IPS-NIHi7 (cell line): ENCODE results near the gene NINL.
"Not testable (repeated sequence)": the region's sequence is repeated elsewhere in the genome, so short reads cannot be mapped to it uniquely, and the experiment has no call there.

ENCODE experiments used
- DNase-seq: peaks from one replicate; pipeline ENCODE4 v3.0.0; 2012; ENCODE audit warnings: mixed read lengths; ENCODE audit errors: extremely low spot score

NINL gene

DNA sequence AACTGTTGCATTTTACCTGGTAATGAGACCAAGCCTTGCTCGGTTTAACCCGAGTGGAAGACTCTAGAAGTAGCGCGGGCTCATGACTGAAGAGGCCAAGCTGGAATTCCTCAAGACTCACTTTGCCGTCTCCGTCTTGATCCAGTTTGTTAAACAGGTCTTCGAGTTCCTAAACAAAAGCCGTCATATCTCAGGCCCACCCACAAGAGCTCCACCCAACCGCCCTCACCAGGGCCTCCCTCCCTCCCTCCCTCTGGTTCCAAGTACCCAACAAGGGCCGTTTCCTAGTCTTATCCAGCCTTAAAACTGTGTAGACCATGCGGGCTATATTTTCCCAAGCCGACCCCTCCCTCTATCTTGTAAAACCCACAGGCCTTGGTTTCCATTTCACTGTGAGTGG is 81.4 kb downstream of the NINL start:
- no peak for DNase-seq

DNA sequence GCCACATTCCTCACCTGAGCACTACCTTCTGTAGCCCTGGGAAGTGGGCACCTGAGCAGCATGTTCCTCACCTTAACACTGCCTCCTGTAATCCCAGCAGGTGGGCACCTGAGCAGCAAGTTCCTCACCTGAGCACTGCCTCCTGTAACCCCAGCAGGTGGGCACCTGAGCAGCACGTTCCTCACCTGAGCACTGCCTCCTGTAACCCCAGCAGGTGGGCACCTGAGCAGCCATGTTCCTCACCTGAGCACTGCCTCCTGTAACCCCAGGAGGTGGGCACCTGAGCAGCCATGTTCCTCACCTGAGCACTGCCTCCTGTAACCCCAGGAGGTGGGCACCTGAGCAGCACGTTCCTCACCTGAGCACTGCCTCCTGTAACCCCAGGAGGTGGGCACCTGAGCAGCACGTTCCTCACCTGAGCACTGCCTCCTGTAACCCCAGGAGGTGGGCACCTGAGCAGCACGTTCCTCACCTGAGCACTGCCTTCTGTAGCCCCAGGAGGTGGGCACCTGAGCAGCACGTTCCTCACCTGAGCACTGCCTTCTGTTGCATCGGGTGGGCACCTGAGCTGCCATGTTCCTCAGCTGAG is 82.2 kb downstream of the NINL start:
- DNase-seq: not testable (repeated sequence)

DNA sequence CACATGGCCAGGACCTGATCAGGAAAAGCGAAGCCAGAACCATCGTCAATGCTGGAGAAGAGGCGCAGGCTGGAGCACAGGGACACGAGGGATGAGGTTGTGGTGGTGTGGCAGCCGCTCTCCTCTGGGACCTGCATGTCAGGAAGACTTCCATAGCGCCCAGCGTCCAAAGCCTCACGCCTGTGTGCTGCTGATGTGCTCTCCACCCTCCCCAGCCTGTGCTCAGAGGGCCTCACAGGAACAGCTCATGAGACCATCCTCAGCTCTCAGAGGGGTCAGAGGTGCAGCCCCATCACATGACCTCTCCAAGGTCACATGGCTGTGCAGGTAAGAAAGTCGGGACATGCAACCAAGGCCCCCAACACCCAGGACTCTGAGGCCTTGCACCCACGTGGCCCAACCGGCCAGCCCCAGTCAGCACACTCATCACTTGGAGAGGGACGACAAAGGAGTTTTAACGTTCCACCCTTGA is 84.4 kb downstream of the NINL start:
- no peak for DNase-seq

DNA sequence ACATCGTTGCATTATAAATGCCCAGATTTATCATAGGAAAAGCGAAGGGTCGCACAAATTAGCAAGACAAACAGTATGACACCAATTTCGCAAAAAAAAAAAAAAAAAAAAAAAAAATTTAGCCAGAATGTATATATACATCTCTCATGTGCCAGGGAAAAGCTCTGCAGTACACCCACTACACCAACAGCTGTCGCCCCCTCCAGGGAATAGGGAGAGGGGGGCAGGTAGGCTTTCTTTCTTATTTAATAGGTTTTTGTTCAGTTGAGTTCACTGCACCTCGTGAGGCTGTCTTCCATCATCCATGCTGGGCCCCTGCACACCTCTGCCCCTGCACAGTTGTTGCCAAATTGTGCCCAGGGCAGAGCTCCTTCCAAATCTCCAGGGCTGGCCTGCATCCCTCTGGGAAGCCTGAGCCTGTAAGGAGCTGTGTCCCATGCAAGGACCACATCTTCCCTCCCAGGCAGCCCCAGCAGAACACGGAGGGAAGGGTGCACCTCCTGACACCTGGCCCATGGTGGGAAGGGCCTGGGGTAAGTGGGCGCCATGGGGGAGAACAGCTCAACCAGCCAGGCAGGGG is 85.4 kb downstream of the NINL start:
- no peak for DNase-seq

DNA sequence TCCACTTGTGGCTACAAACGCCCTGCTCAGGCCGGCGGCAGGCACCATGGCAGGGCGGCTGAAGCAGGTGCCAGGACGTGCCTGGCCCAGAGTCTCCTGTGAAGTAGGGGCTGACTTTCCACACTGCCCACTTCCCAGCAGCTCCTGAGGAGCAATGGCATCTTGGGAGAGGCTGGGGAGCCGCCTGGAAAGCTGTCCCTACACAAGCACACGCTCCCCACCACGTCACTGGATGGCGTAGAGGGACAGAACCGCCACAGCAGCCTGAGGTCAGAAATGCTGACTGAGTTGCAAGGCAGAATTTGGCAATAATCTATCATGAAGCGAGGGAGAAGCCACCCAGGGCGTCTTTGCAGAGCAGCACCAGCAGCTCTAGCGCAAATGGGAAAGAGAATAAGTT is 86.3 kb downstream of the NINL start:
- DNase-seq: no peak

DNA sequence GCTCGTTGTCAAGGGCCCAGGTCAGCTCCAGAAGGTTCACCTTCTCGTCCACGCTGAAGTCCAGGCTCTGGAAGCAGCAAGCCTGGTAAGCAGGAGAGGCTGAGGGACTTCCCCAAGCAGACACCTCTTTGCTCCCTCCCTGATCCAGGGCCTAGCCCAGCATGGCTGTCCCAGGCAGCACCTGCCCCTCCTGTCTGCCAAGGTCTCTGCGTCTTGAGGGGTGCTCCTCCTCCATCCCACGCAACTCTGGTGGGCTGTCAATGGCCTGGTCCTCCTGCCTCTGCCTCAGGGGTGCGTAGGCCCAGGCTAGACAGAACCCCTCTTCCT is 87.1 kb downstream of the NINL start:
- no peak for DNase-seq

DNA sequence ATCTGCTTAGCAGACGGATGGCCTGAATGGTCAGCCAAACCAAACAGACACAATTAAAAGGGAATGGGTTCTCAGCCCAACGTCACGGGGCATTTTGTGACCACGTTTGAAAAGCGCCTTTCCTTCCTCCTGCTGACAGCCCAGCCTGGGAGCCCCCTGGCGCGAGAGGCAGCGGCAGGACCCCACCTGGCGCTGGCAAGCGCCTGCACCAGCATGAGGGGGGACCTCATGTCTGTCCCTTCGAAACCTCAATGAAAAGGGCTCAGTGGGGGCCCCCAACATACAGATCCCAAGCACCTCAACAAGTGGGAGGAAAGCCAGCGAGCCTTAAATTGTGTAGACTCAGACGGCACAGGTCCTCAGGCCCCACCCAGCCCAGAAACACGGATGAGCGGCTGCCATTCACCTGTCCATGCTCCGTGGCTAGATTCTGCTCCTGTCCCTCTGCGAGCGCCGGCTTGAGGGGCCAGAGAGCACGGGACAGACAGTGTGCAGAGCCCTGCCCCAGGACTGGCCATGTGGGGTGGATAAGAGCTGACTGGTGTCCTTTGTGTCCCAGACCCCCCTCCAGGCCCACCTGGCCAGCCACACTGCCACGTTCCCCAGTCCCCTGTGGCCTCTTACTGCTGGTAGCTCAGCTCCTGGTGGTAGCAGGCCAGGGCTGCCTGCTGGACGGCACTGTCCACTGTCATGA is 87.6 kb downstream of the NINL start:
- no peak for DNase-seq

DNA sequence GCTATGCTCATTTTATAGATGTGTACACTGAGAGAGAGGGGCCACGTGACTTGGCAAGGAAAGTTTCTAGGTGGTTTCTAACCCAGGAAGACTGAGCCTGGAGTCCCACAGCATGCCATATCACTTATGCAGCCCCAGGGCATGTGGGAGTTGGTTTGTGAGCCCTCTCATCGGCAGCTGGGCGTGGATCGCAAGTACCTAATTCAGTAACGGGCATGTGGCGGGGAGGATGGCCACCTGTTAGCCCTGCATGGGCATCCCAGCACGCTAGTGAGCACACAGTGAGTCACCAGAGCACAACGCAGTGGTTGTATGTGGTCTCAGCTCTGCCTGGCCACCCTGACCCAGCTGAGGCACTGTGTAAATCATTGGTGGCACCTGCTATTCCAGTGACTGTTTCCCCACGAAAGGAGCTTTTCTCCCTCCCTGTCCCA is 88.3 kb downstream of the NINL start:
- DNase-seq: no peak

DNA sequence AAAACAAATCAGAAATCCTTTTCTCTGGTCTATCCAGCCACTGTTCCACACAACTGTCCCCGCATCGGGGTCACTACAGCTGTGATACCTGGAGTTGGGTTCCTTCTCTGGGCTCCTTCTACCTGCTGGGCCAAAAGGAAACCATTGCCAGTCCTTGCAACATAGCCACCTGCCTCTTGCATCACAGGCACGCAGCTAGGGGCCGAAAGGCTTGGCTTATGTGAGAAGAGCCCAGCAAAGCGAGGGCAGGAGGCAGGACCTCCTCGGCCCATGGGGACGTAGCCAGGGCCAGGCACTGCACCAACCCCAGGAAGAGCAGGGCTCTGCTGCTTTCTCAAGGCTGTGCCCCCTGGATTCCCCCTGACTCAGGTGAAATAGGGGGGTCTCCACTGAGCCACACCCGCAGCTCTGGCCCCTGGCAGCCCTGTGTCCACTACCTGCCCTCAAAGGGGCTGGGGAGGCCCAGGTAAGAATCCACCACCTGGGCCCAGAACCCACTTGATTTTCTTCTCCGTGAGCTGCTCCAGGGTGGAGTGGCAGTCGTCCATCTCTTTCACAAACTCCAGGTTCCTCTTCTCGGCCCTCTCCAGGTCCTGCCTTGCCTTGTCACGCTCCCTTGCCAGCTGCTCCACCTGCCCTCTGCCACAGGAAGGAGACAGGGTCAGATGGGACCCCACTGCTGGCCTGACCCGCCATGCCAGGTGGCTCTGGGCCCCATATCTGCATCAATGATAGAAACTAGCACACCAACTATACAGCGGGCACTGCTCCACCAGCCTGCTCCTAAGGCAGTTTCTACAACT is 89.0 kb downstream of the NINL start:
- no peak for DNase-seq

DNA sequence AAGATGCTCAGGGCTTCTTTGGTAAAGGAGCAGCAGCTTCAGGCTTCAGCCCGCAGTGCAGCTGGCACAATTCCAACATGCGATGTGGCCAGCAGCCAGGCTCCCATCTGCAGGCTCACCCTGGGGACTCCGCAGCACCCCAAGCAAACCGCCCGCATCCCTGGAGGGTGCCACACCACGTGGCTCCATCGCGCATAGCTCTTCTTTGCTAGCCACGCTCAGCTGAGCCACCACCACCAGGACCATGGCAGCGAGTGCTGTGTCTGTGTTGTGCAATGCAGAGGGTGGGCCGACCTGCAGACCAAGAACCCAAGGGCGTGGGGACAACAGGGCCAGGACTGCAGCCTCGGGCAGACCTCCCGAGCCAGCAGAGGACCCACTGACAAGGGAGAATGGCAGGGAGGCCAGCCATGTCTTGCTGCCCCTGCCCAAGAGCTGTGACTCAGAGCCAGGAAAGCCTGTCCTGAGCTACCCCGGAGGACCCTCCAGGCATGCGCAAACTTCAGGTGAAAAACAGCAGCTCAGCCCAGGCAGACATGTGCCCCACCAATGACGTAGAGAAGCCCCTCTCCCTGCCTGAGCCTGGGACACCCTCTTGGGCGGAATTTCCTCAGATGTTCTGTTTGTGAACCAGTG is 90.0 kb downstream of the NINL start:
- no peak for DNase-seq

DNA sequence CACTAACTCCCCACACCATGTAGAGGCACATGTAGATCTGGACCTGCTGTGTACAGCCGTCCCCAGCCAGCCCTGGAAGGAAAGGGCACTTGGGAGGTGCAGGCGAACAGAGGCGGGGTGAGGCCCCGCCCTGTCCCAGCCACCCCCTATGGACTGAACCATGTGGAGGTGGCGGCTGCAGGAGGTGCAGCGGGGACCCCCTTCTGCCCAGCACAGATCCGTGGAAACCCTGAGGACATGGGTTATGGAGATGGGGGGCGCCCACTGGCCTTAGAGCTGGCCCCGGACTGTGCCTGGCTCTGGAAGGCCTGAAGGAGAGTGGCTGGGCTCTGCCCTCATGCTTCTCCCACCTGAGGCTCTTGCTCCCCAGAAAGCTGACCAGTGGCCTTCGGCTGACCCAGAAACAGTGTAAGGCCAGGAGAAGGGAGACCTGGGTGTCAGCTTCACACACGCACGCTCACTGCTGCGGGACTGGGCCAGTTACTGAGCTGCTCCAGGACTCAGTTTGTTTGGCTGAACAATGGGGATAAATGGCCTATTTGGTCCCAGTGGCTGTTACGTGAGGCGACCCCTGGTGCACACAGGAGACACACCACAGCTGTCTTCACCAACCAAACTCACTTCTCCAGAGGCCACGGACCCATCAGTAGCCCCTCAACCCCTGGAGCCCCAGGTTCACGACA is 90.7 kb downstream of the NINL start:
- DNase-seq: no peak

DNA sequence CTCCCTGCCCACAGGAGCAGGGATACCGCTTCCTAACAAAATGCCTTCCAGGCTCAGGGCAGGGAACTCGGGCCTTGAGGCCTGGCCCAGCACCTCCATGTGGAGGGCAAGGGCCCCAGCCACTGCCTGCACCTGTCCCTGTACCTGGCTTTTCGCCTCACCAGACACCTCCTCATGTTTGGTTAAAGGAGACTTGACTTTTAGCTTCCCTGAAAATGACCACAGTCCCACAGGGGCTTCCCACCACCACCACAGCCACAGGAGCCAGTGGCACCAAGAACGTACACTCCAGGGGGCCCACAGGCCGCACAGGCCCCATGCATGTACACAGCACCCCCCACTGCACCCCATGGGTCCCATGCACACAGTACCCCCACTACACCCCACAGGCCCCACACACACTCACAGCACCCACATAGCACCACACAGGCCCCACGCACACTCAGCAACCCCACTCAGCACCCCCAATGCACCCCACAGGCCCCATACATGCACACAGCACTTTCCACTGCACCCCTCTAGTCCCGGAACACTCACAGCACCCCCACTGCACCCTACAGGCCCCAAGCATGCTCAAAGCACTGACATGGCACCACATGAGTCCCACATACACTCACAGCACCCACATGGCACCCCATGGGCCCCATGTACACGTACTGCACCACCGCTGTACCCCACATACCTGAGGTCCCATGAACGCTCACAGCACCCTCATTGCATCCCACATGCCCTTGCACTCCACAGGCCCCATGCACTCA is 91.4 kb downstream of the NINL start:
- DNase-seq: no peak

DNA sequence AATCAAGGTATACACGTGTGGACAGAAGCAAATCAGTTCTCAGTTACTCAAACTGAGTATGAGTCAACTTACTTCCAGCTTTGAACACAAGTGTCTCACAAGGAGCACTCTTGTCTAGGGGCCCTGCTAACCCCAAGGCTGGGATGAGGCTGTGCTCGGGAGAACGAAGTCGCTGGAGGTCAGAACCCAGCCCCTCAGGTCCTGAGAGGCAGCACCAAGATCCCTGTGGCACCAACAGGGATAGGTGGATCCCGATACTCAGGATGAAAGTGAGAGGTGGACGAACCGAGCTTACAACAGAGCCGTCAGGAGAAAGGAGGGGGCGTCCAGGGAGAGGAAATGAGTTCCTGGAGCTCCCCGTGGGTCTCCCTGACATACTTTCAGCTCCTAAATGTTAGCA is 92.2 kb downstream of the NINL start:
- DNase-seq: no peak

DNA sequence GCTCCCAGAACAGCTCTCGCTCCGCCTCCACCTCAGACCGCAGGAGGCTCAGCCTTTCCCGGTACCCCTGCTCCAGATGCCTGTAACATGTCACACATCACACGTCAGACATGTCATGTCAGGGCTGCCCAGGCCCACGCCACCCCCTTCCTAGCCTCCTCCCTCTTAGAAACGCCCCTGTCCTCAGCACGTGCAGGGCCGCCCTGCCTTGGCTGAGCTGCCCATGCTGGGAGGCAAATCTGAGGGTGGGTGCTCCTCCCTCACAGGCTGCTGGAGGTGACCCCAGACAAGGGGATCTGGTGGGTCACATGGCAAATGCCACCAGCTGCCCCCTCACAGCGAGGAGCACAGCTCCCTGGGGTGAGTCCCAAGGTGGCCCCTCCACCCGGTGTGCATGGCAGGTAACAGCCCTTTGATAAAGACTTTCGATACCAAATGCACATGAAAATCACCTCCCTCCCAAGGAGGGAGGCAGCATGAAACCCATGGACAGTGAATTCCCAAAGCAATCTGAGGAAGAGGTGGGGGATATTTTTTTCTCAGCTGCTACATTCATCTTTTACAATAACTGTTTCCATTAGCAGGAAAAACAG is 93.8 kb downstream of the NINL start:
- no peak for DNase-seq

DNA sequence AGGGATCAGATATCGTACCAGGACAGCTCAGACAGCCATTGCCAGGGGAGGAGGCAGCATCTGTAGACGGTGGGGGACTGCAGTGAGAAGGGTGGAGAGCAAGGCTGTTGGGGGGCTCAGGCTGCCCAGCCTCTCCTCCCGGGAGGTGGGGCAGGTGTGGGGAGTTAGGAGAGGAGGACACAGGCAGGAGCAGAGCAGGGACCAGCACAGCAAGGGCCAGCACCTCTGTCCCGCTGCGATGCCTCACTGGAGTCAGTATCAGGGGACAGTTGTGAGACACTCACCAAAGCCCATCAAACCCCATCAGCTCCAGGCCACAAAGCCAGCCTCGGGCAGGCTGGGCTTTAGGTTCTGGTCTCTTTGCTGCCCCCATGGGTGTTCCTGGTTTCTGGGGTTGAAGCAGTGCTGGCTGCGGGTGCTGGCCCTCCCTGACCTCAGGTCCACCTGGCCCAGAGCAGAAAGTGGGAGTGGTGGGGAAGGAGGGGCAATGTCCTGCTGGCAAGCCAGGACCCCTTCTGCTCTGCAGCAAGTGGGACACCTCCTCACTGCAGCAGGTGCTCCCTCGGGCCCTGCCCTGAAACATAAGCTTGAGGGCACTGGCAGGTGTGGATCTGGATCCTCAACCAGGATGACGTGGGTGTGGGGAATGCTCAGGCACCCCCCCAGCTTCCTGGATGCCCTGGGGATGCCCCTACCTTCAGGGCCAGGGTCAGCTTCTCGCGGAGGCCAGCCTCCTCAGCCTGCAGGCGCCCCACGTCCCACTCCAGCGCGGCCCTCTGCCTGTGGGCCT is 94.5 kb downstream of the NINL start:
- DNase-seq: no peak

DNA sequence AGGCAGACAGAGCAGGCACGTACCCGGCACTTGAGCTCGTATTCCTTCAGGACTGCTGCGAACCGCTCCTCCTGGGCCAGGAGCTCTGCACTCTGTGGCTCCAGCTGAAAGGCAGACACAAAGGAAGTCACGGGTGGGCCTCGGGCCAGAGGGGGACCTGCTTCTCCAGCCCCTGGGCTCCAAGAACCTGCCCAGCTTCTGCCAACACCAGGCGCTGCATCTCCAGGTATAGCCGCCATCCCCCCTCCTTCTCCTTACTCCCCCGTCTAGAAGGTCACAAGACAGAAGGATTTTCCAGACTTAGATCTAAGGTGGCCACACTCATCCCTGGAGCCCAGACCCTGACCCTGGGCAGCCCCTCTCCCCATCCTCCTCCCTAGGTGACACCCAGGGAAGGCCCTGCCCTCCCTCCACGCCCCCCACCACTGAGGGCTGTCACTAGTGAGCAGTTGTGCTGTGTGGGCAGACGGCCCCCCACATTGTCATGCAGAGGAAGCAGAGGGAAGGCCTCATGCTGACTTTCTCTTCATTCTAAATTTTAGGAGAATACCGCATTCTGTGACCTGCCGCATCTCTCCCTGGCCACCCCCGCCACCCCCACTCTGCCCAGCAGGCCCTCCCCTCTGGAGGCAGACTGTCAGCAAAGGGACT is 96.0 kb downstream of the NINL start:
- DNase-seq: peak; percentile 43

DNA sequence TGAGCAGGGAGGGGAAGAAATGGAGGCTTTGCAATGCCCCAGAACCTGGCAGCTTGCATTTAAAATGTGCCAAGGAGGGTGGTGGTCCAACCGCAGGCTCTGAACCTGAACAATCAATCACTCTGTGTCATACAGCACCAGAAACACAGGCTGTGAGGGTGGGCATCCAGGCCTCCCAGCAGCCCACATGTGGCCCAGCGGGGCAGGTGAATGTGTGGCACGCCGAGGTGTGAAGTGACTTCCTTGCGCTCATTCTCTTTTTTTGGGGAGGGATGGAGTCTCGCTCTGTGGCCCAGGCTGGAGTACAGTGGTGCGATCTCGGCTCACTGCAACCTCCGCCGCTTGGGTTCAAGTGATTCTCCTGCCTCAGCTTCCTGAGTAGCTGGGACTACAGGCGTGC is 97.4 kb downstream of the NINL start:
- DNase-seq: no peak

DNA sequence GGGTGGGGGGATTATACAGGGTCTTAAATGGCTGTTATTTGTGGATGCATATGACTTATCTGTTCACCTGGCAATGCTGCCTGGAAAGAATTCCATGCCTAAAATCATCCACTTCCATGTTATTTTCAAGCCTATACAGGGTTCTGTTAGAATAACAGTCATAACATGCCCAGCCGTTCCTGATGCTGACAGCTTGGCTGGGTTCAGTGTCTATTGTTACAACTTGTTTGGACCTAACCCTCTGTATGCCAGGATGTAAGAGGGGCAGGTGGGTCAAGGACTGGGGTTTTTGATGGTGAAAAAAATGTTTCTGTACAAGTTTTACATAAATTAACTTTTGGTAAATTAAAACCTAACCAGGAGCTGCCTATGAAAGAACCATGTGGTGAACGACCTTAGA is 98.0 kb downstream of the NINL start:
- no peak for DNase-seq

DNA sequence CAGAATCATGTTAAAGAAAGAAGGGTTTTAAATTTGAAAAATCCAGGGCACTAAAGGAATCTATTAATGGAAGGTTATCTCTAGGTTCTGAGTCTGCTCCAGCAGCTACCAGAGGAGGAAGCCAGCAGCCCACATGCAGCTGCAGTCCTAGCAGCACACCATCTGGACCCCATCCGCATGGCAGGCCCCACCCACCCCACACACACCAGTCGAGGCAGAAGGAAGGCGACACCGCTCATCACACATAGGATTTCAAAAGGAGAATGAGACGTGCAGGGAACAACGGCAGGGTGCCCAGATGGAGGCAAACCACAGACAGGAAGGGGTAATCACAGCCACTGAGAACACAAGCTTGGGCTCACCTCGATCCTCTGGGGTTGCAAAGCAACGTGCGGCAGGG is 99.0 kb downstream of the NINL start:
- DNase-seq: no peak
